DND-41 (cell line): Measurements from ENCODE around the gene SLC6A3.

Source experiments
- EZH2 ChIP-seq: IDR thresholded peaks from 3 replicates; pipeline ENCODE4 v1.6.1; 2012; ENCODE audit warnings: borderline replicate concordance, low read depth, mild to moderate bottlenecking, moderate library complexity, low read length, inconsistent platforms; ENCODE audit not compliant: severe bottlenecking
- TF ChIP-seq, protein P1 (sequence below): IDR thresholded peaks from 2 replicates; pipeline ENCODE4 v1.5.1; 2012; ENCODE audit warnings: borderline replicate concordance, low read length, moderate library complexity, mild to moderate bottlenecking; ENCODE audit not compliant: poor library complexity, severe bottlenecking; ENCODE audit errors: extremely low read depth

DNA sequence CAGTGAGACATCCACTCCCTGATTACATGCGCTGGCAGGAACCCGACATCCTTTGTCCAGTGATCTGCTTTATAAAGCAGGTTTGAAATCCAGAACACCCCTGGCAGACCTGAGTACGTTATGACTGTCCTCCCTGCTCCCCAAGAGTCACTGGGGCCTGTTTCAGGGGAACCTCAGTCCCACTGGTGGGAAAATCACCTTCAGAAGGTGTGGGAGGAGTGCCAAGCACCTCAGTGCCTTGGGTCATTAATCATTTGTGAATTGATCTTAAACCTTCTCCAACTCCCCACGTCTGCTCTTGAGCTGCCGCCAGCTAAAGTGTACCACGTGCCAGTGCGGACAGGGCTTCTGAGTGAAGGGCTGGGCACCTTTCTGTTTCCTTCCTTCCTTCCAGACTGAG lies 16.2 kb downstream of the SLC6A3 start:
- TF ChIP-seq, protein P1, sequence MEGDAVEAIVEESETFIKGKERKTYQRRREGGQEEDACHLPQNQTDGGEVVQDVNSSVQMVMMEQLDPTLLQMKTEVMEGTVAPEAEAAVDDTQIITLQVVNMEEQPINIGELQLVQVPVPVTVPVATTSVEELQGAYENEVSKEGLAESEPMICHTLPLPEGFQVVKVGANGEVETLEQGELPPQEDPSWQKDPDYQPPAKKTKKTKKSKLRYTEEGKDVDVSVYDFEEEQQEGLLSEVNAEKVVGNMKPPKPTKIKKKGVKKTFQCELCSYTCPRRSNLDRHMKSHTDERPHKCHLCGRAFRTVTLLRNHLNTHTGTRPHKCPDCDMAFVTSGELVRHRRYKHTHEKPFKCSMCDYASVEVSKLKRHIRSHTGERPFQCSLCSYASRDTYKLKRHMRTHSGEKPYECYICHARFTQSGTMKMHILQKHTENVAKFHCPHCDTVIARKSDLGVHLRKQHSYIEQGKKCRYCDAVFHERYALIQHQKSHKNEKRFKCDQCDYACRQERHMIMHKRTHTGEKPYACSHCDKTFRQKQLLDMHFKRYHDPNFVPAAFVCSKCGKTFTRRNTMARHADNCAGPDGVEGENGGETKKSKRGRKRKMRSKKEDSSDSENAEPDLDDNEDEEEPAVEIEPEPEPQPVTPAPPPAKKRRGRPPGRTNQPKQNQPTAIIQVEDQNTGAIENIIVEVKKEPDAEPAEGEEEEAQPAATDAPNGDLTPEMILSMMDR: no peak
- no peak for TF ChIP-seq EZH2
